Measurements from ENCODE around the gene CD300LG. TPM values are rescaled to one million over a fixed set of nuclear protein-coding genes. Genes with fewer than 3 reads are reported as not detected.

CD300LG gene
- total RNA-seq, 1 experiment from 2014 or later, result not detected

DNA sequence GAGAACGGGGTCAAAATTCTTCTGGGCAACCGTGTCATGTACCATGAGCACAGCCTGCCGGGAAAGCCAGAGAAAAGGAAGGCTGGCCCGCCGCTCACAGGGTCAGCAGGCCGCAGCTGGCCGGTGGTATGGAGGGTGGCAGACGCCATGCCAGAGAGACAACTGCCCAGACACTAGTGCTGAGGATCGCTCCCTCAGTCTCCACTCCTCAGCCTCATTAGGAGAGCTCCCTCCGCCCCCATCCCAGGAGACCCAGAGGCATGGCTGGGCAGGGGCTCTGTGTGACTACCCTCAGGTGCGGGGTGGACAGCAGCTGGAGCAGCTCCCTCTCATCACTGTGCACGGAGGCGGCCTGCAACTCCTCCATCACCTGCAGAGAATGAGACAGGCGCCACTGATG, 17.2 kb upstream of the CD300LG start:
- Mint-ChIP-seq H3K27me3 (ENCODE audit: insufficient read depth, unreplicated experiment) (peaks cover 6% of the 10 kb centered on the region), H3K36me3 (ENCODE audit: insufficient read depth, unreplicated experiment) (peaks cover 8% of the 10 kb centered on the region), H3K4me1 (ENCODE audit: low read depth, unreplicated experiment) (peaks cover 7% of the 10 kb centered on the region), H3K4me3 (ENCODE audit: unreplicated experiment) (no peak overlapping the region), H3K27ac (ENCODE audit: unreplicated experiment) (no peak overlapping the region), H3K9me3 (ENCODE audit: unreplicated experiment) (no peaks in the 10 kb centered on the region)
- no peak overlapping the region for H3K4me3 ChIP-seq (ENCODE audit: low read depth, low read length)
- no peaks in the 10 kb centered on the region for H3K27me3 ChIP-seq (replicated peaks; ENCODE audit: control insufficient read depth, insufficient read depth, low read length)
- no peaks in the 10 kb centered on the region for H3K36me3 ChIP-seq (ENCODE audit: control insufficient read depth, insufficient read depth, low read length)
- no peak for DNase-seq
- BruUV-seq (replicated peaks), result no TSS peak
- intact Hi-C loops (cut with micrococcal nuclease; ENCODE audit: unreplicated experiment), result loop anchor here (5.0 kb wide), 1 partner anchor 52 kb away; the partner anchor contains the start of gene DUSP3
- ChIA-PET CTCF (interaction anchor here (0.7 kb wide), 1 partner anchor 51 kb away, joined by 3 read pairs; no protein-coding TSS in a partner anchor), POLR2A (no interaction called here)
- peaks cover 5% of the 10 kb centered on the region; the same call in 1 of the 2 replicates for H3K4me1 ChIP-seq
- H3K9me3 ChIP-seq, result no peaks in the 10 kb centered on the region
- TF ChIP-seq, protein P1, sequence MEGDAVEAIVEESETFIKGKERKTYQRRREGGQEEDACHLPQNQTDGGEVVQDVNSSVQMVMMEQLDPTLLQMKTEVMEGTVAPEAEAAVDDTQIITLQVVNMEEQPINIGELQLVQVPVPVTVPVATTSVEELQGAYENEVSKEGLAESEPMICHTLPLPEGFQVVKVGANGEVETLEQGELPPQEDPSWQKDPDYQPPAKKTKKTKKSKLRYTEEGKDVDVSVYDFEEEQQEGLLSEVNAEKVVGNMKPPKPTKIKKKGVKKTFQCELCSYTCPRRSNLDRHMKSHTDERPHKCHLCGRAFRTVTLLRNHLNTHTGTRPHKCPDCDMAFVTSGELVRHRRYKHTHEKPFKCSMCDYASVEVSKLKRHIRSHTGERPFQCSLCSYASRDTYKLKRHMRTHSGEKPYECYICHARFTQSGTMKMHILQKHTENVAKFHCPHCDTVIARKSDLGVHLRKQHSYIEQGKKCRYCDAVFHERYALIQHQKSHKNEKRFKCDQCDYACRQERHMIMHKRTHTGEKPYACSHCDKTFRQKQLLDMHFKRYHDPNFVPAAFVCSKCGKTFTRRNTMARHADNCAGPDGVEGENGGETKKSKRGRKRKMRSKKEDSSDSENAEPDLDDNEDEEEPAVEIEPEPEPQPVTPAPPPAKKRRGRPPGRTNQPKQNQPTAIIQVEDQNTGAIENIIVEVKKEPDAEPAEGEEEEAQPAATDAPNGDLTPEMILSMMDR (IDR thresholded peaks at IDR 0.05; ENCODE audit: insufficient read depth in 1 of 2, low read depth in 1 of 2, low read length in 1 of 2, severe bottlenecking in 1 of 2, unreplicated experiment in 1 of 2), result no peak

DNA sequence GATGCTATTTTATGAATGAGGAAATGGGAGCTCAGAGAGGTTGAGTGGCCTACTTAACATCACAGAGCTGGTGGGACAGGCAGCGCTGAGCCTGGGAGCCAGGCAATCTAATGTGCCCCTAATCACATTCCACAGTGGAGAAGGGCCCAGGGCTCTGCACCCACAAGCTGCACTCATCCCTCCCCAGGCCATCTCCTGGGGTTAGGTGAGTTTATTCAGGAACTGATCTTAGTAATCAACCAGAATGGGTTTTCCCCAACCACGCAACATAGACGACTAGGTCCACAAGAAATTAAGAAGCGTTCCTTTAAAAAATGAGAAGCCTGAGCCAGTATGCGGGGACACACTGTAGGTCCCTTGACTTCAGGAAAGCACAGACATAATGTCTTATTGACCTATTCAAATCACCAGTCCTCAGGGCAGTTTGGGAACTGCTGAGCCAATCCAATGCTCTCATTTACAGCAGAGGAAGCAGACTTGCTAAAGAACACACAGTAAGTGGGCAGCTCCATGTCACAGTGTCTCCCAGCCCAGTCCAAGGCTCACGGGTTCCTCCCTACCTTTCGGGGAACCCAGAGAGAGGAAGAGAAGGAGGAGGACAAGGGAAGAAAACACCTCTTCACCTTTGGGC, 16.4 kb upstream of the CD300LG start:
- Histone ChIP-seq H3K36me3 (ENCODE audit: control insufficient read depth, insufficient read depth, low read length) (no peaks in the 10 kb centered on the region), H3K4me1 (peaks cover 5% of the 10 kb centered on the region; the same call in 1 of the 2 replicates), H3K9me3 (no peaks in the 10 kb centered on the region), H3K4me3 (ENCODE audit: low read depth, low read length) (no peak overlapping the region), H3K27me3 (replicated peaks; ENCODE audit: control insufficient read depth, insufficient read depth, low read length) (no peaks in the 10 kb centered on the region)
- intact Hi-C loops (cut with micrococcal nuclease; ENCODE audit: unreplicated experiment), result loop anchor here (5.0 kb wide), 1 partner anchor 53 kb away; the partner anchor contains the start of gene DUSP3
- Mint-ChIP-seq H3K4me1 (ENCODE audit: low read depth, unreplicated experiment) (peaks cover 7% of the 10 kb centered on the region), H3K9me3 (ENCODE audit: unreplicated experiment) (no peaks in the 10 kb centered on the region), H3K27ac (ENCODE audit: unreplicated experiment) (no peak overlapping the region), H3K4me3 (ENCODE audit: unreplicated experiment) (peak overlapping the region; percentile 82), H3K36me3 (ENCODE audit: insufficient read depth, unreplicated experiment) (peaks cover 8% of the 10 kb centered on the region), H3K27me3 (ENCODE audit: insufficient read depth, unreplicated experiment) (peaks cover 6% of the 10 kb centered on the region)
- ChIA-PET POLR2A (no interaction called here), CTCF (no interaction called here)
- BruUV-seq (replicated peaks), result no TSS peak
- TF ChIP-seq, protein P1 (IDR thresholded peaks at IDR 0.05; ENCODE audit: insufficient read depth in 1 of 2, low read depth in 1 of 2, low read length in 1 of 2, severe bottlenecking in 1 of 2, unreplicated experiment in 1 of 2), result no peak
- no peak for DNase-seq

DNA sequence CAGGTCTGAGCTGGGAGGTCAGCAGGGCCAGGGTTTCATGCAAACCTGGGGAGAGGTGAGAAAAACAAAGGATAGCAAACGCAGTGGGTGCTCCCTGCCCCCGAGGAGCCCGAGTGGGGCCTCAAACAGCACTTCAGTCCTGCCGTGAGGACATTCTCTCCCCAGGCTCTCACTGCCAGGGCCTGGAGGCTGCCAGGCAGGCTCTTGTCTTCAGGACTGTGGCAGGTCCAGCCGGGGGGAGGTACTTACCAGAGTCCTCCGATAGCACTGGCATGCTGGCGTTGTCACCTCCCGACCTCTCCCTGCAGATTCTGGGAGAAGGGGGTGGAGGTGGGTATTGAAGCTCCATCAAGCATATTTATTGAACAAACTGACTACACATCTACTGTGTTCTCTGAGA, 15.3 kb upstream of the CD300LG start:
- no TSS peak for BruUV-seq (replicated peaks)
- Histone ChIP-seq H3K36me3 (ENCODE audit: control insufficient read depth, insufficient read depth, low read length) (no peaks in the 10 kb centered on the region), H3K4me1 (peaks cover 5% of the 10 kb centered on the region; the same call in 1 of the 2 replicates), H3K9me3 (no peaks in the 10 kb centered on the region), H3K27me3 (replicated peaks; ENCODE audit: control insufficient read depth, insufficient read depth, low read length) (no peaks in the 10 kb centered on the region), H3K4me3 (ENCODE audit: low read depth, low read length) (no peak overlapping the region)
- H3K36me3 Mint-ChIP-seq (ENCODE audit: insufficient read depth, unreplicated experiment), result peaks cover 8% of the 10 kb centered on the region
- TF ChIP-seq, protein P1 (IDR thresholded peaks at IDR 0.05; ENCODE audit: insufficient read depth in 1 of 2, low read depth in 1 of 2, low read length in 1 of 2, severe bottlenecking in 1 of 2, unreplicated experiment in 1 of 2), result no peak
- no peak for DNase-seq
- ChIA-PET POLR2A (no interaction called here), CTCF (interaction anchor here (1.6 to 1.7 kb wide), 2 partner anchors 15 to 18 kb away, joined by 3 to 8 read pairs; no protein-coding TSS in a partner anchor)
- intact Hi-C loops (cut with micrococcal nuclease; ENCODE audit: unreplicated experiment), result loop anchor here (5.0 kb wide), 1 partner anchor 54 kb away; the partner anchor contains the start of gene DUSP3
- peaks cover 7% of the 10 kb centered on the region for H3K4me1 Mint-ChIP-seq (ENCODE audit: low read depth, unreplicated experiment)
- H3K9me3 Mint-ChIP-seq (ENCODE audit: unreplicated experiment), result no peaks in the 10 kb centered on the region
- peaks cover 6% of the 10 kb centered on the region for H3K27me3 Mint-ChIP-seq (ENCODE audit: insufficient read depth, unreplicated experiment)
- H3K4me3 Mint-ChIP-seq (ENCODE audit: unreplicated experiment), result peak overlapping the region; percentile 82
- H3K27ac Mint-ChIP-seq (ENCODE audit: unreplicated experiment), result no peak overlapping the region

Data from Caco-2 (cell line).